SU-DHL-6 (cell line): ENCODE measurements around the gene CCNE1.

Experiments used
- H2AFZ ChIP-seq: fragments of 200-600 bp; sonication (generic); 2 replicates; pipeline ENCODE4 v1.6.1; 2014; ENCODE audit warnings: low read depth, mild to moderate bottlenecking, moderate library complexity, mixed read lengths, antibody characterized with exemption, low read length; ENCODE audit not compliant: severe bottlenecking
- H3F3A ChIP-seq: fragments of 200-600 bp; shearing (Covaris generic); 2 replicates; pipeline ENCODE4 v1.6.0; 2016; ENCODE audit warnings: antibody characterized with exemption, mild to moderate bottlenecking; ENCODE audit not compliant: insufficient read depth
- H3K27ac ChIP-seq: fragments of 200-600 bp; sonication (generic); 2 replicates; pipeline ENCODE4 v1.5.1; 2016; ENCODE audit warnings: low read depth, mild to moderate bottlenecking, low read length, moderate library complexity, mixed read lengths
- H3K27me3 ChIP-seq: fragments of 200-600 bp; sonication (generic), shearing (Covaris generic); 2 replicates; pipeline ENCODE4 v1.6.0; 2014; ENCODE audit warnings: mild to moderate bottlenecking, low read length
- H3K36me3 ChIP-seq: fragments of 200-600 bp; sonication (generic); 2 replicates; pipeline ENCODE4 v1.6.1; 2014; ENCODE audit warnings: mild to moderate bottlenecking, low read length, mixed read lengths
- H3K4me2 ChIP-seq: fragments of 300-600, 200-600 bp; shearing (Covaris generic), sonication (generic); 2 replicates; pipeline ENCODE4 v1.6.0; 2014; ENCODE audit warnings: low read length, low read depth, mild to moderate bottlenecking; ENCODE audit not compliant: poor library complexity, severe bottlenecking
- H3K4me3 ChIP-seq: fragments of 200-600 bp; sonication (generic); 2 replicates; pipeline ENCODE4 v1.5.1; 2014; ENCODE audit warnings: antibody characterized with exemption, low read length, mild to moderate bottlenecking, mixed read lengths; ENCODE audit not compliant: insufficient read depth, poor library complexity, severe bottlenecking
- H3K79me2 ChIP-seq: fragments of 200-600 bp; sonication (generic); 2 replicates; pipeline ENCODE4 v1.6.1; 2014; ENCODE audit warnings: mild to moderate bottlenecking, low read length, moderate library complexity; ENCODE audit not compliant: insufficient read depth
- H3K9ac ChIP-seq: fragments of 200-600 bp; sonication (generic); 2 replicates; pipeline ENCODE4 v1.7.0; 2014; ENCODE audit warnings: mild to moderate bottlenecking, low read length
- H3K9me2 ChIP-seq: fragments of 200-600 bp; sonication (generic); replicated peaks from 2 replicates; pipeline ENCODE4 v1.6.1; 2014; ENCODE audit warnings: low read length; ENCODE audit not compliant: insufficient read depth
- H3K9me3 ChIP-seq: fragments of 200-600 bp; sonication (generic); 2 replicates; pipeline ENCODE4 v1.6.1; 2014; ENCODE audit warnings: low read length, mixed read lengths; ENCODE audit not compliant: insufficient read depth
- H4K20me1 ChIP-seq: fragments of 200-600 bp; sonication (generic); 2 replicates; pipeline ENCODE4 v1.6.1; 2014; ENCODE audit warnings: low read depth, mild to moderate bottlenecking, antibody characterized with exemption, low read length, moderate library complexity, mixed read lengths
- EZH2phosphoT487 ChIP-seq: fragments of 200-600 bp; sonication (generic), shearing (Covaris generic); conservative IDR thresholded peaks from 2 replicates; pipeline ENCODE4 v1.6.1; 2018; ENCODE audit warnings: mild to moderate bottlenecking, antibody characterized with exemption, low read length, moderate library complexity, mixed read lengths
- TF ChIP-seq, protein P1 (sequence below): fragments of 200-600 bp; sonication (generic); IDR thresholded peaks from one replicate; pipeline ENCODE4 v1.5.1; 2017; ENCODE audit warnings: antibody characterized with exemption, mild to moderate bottlenecking, low read length, moderate library complexity; ENCODE audit not compliant: insufficient read depth, poor library complexity, severe bottlenecking

CCNE1 gene

GRCh38 chr19:29855741-29856500, 44.1 kb downstream of the CCNE1 start:
- H4K20me1 ChIP-seq: no peaks in the 10 kb centered on the region
- H3K4me2 ChIP-seq: no peak overlapping the region
- no peaks in the 10 kb centered on the region for H3F3A ChIP-seq
- H3K79me2 ChIP-seq: no peaks in the 10 kb centered on the region
- no peak overlapping the region for H3K4me3 ChIP-seq
- H3K27me3 ChIP-seq: no peaks in the 10 kb centered on the region
- no peaks in the 10 kb centered on the region for H3K36me3 ChIP-seq
- TF ChIP-seq, protein P1, sequence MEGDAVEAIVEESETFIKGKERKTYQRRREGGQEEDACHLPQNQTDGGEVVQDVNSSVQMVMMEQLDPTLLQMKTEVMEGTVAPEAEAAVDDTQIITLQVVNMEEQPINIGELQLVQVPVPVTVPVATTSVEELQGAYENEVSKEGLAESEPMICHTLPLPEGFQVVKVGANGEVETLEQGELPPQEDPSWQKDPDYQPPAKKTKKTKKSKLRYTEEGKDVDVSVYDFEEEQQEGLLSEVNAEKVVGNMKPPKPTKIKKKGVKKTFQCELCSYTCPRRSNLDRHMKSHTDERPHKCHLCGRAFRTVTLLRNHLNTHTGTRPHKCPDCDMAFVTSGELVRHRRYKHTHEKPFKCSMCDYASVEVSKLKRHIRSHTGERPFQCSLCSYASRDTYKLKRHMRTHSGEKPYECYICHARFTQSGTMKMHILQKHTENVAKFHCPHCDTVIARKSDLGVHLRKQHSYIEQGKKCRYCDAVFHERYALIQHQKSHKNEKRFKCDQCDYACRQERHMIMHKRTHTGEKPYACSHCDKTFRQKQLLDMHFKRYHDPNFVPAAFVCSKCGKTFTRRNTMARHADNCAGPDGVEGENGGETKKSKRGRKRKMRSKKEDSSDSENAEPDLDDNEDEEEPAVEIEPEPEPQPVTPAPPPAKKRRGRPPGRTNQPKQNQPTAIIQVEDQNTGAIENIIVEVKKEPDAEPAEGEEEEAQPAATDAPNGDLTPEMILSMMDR: no peak
- TF ChIP-seq EZH2phosphoT487: no peak
- H2AFZ ChIP-seq: no peak overlapping the region
- no peaks in the 10 kb centered on the region for H3K9me3 ChIP-seq
- H3K9me2 ChIP-seq: no peaks in the 10 kb centered on the region
- H3K9ac ChIP-seq: no peak overlapping the region
- H3K27ac ChIP-seq: no peak overlapping the region

GRCh38 chr19:29858000-29858596, 46.3 kb downstream of the CCNE1 start:
- Histone ChIP-seq H3K36me3 (no peaks in the 10 kb centered on the region), H3K27ac (no peak overlapping the region), H3K4me2 (no peak overlapping the region), H3K9me2 (no peaks in the 10 kb centered on the region), H2AFZ (no peak overlapping the region), H3F3A (no peaks in the 10 kb centered on the region), H4K20me1 (no peaks in the 10 kb centered on the region), H3K27me3 (no peaks in the 10 kb centered on the region), H3K4me3 (no peak overlapping the region), H3K79me2 (no peaks in the 10 kb centered on the region), H3K9ac (no peak overlapping the region), H3K9me3 (no peaks in the 10 kb centered on the region)
- TF ChIP-seq, protein P1: peak; percentile 55
- no peak for TF ChIP-seq EZH2phosphoT487

DNA sequence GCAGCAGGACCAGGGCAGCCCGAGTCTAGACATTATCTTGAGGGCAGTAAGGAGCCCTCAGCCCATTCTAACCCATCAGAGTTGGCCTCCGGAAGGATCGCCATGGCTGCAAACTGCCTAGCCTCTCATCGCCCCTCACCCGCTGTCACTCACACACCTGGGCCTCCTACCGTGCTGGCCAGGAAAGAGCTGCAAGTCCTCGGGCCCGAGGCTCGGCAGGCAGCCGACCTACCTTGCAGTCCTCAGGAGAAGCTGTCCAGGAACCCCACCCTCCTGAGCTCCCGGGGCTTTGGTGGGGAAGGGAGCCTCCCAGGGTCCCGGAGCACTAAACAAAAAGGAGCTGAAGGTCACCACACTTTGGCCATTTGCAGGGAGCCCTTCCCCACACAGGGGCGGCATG, 46.8 kb downstream of the CCNE1 start:
- H3F3A ChIP-seq: no peaks in the 10 kb centered on the region
- no peak overlapping the region for H2AFZ ChIP-seq
- no peaks in the 10 kb centered on the region for H3K36me3 ChIP-seq
- no peaks in the 10 kb centered on the region for H3K9me3 ChIP-seq
- no peaks in the 10 kb centered on the region for H3K79me2 ChIP-seq
- no peaks in the 10 kb centered on the region for H3K27me3 ChIP-seq
- H4K20me1 ChIP-seq: no peaks in the 10 kb centered on the region
- no peak overlapping the region for H3K27ac ChIP-seq
- TF ChIP-seq, protein P1: no peak
- TF ChIP-seq EZH2phosphoT487: no peak
- no peak overlapping the region for H3K4me3 ChIP-seq
- no peaks in the 10 kb centered on the region for H3K9me2 ChIP-seq
- H3K9ac ChIP-seq: no peak overlapping the region
- H3K4me2 ChIP-seq: no peak overlapping the region
